Pancreas (tissue), 10 donors: Measurements from ENCODE around the gene HYAL2. TPM values are rescaled to one million over a fixed set of nuclear protein-coding genes. Genes with fewer than 3 reads are reported as not detected.

Experiments
- ATAC-seq, 4 donors: fragments of 200-7000 bp; cut with Tn5 transposase; one replicate each; pipeline versions ENCODE4 v1.8.0 to v1.9.1; 2020; ENCODE audit warnings: mild to moderate bottlenecking in 4 of 4, moderate library complexity in 4 of 4
- DNase-seq, 6 donors: peaks; one replicate each; pipeline ENCODE4 v3.0.0-alpha.2; 2020
- FAIRE-seq: peaks from 2 replicates; lab custom pipeline; 2012; peaks lifted over from hg19 to GRCh38; lab: Jason Lieb, UNC
- H3K27ac ChIP-seq, 4 donors: fragments of 200-600 bp; sonication (generic); 1 replicate in 3 of 4; 2 replicates in 1 of 4; pipeline versions ENCODE4 v1.5.0 to v1.8.0; 2020
- H3K27me3 ChIP-seq, 4 donors: fragments of 200-600 bp; one replicate each; pipeline ENCODE4 v1.8.0; 2021
- H3K36me3 ChIP-seq, 3 donors: fragments of 200-600 bp; sonication (generic) in 1 of 3; one replicate each; pipeline versions ENCODE4 v1.5.0 to v1.8.0; 2020 to 2021
- H3K4me1 ChIP-seq, 3 donors: fragments of 200-600 bp; one replicate each; pipeline ENCODE4 v1.8.0; 2021
- H3K4me3 ChIP-seq, 4 donors: fragments of 200-600 bp; sonication (generic) in 2 of 4; one replicate each; pipeline versions ENCODE4 v1.5.0 to v1.8.0; 2020 to 2021
- H3K9me3 ChIP-seq, 4 donors: fragments of 200-600 bp; one replicate each; pipeline ENCODE4 v1.8.0; 2021
- whole genome bisulfite sequencing, 2 donors: extraction: QIAGEN DNeasy Blood & Tissue Kit; methylation state at CpG; one replicate each; pipeline ENCODE4 v1.1.7; 2013; 5-methylcytosine and 5-hydroxymethylcytosine counted together
- intact Hi-C, 3 donors: fragments of 100-400 bp; cut with DNase I; formaldehyde crosslinking; loops; one replicate each; pipeline versions ENCODE4 v1.11.1 to v1.14.2; 2022
- polyA plus RNA-seq, 2 donors: library from polyadenylated mRNA; stranded (reverse); fragments of 200-250 nt; gene quantifications; one replicate each; pipeline ENCODE4 v1.2.3, GENCODE V29; 2013
- total RNA-seq, 6 donors: library from RNA; stranded (reverse); fragmentation: NEBNext Ultra II Directional in 4 of 6; extraction: Animal tissue kit (Norgen Biotek cat#: 25700) in 4 of 6; gene quantifications; one replicate each; pipeline versions ENCODE4 v1.2.1 to v1.2.4, GENCODE V29; 2021 to 2023
- TF ChIP-seq, protein P1 (sequence below), 4 donors: fragments of 200-600 bp; sonication (generic) in 3 of 4; IDR thresholded peaks; one replicate each; pipeline versions ENCODE4 v1.5.0 to v1.8.0; 2021; ENCODE audit warnings: antibody characterized with exemption in 4 of 4
- donor health status: healthy with polysubstance abuse.
- donor health status: DM: no; HTN: no; CAD: no; lungs with moderate emphysema.
- donor health status: DM: no; HTN: no; CAD: no.
- donor health status: control.
- donor health status: control.
- donor health status: Bipolar disorder and iron deficiency.
- donor health status: DM: yes; HTN: yes; CAD: no.
- donor health status: DM: no; HTN: no; CAD: no.
- donor health status: DM: no; HTN: no; CAD: no.
- donor health status: DM: yes; HTN: yes; CAD: no.

HYAL2 gene
- total and polyA plus RNA-seq, 8 donors: 6.3 to 39.5 (median 14.3) TPM

DNA sequence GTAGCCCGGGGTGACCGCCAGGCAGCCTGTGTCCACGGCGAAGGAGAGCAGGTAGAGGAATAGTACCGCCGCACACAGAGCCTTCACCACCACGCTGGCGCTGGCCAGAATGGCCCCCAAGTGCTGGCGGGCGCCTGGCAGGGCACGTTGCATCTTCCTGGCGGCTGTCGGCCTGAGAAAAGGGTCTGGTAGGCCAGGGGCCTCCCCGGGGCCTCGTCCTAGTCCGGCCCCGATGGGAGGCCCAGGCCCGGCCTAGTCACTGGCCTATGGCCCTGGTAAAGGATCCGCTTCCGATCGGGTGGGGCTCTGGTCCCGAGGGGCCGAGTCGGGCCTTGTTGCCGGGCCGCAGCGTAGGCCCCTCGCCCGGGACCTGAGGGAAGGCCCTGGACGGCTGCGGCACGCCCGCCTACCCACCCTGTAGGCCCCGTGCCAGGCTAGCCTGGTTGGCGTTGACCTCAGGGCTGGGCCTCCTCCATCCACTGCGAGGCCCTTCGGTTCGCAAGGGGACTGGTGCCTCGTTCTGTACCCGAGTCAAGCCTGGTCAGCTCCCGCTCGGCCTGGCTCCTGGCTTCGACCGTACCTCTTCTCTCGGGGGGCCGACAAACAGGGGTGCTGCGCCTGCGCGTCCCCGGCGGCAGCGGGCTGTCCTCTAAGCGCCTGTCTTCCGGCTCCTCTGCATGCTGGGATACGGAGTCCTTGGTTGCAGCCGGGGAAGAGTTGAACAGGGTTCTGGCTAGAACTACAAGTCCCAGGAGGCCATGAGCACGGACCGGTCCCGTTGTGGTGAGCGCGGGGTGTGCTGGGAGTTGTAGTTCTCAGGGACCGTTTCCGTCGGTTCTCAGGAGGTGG, 36.6 kb upstream of the HYAL2 start, which contains the start of gene TMEM115:
TSS of gene TMEM115 (minus strand) at position 611 of the 849 bp plus-strand sequence. CDS start at position 153, 458 bp downstream.
- intact Hi-C loops: no loop called here
- Histone ChIP-seq H3K27ac (peak within 1 kb of the TSS; percentile 44 to 85 (median 74)), H3K4me3 (peak within 1 kb of the TSS; percentile 64 to 89 (median 82)), H3K9me3 (no peaks in the 10 kb centered on the region), H3K36me3 (peaks cover 3 to 13% (median 8%) of the 10 kb centered on the region in 3 donors), H3K4me1 (peaks cover 14 to 33% (median 25%) of the 10 kb centered on the region in 3 donors), H3K27me3 (no peaks in the 10 kb centered on the region)
- peak; percentile 91 to 97 (median 94) for ATAC-seq
- WGBS, 2 donors: 0% methylated on average over 60 to 64 of the region's 64 CpGs
- peak; percentile 89 to 99 (median 96) for DNase-seq
- TF ChIP-seq, protein P1, sequence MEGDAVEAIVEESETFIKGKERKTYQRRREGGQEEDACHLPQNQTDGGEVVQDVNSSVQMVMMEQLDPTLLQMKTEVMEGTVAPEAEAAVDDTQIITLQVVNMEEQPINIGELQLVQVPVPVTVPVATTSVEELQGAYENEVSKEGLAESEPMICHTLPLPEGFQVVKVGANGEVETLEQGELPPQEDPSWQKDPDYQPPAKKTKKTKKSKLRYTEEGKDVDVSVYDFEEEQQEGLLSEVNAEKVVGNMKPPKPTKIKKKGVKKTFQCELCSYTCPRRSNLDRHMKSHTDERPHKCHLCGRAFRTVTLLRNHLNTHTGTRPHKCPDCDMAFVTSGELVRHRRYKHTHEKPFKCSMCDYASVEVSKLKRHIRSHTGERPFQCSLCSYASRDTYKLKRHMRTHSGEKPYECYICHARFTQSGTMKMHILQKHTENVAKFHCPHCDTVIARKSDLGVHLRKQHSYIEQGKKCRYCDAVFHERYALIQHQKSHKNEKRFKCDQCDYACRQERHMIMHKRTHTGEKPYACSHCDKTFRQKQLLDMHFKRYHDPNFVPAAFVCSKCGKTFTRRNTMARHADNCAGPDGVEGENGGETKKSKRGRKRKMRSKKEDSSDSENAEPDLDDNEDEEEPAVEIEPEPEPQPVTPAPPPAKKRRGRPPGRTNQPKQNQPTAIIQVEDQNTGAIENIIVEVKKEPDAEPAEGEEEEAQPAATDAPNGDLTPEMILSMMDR (IDR thresholded peaks at IDR 0.05): no peak
- FAIRE-seq: peak; percentile 90

DNA sequence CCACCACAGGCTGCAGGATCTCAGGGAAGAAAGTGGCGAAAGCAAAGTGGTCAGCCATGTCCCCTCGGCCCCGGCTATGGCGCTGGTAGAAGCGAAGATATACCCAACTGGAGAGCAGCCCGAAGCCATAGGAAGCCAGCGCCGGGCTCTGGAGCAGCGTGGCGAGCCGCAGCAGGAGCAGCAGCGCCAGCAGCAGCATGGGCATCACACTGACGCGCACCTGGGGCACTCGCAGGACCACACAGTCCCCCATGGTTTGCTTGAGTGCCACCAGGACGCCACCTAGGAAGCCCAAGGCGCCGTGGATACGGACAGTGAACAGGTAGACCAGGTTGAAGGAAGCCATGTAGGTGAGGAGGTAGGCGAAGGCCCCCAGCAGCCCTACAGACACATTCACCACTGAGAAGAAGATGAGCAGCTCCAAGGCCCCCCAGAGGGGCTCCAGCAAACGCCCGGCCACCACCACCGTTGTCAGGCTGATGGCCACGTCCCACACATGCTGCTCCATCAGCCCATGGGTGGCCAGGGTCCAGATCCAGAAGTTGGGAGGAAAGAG, 35.9 kb upstream of the HYAL2 start:
- peaks cover 3 to 20% (median 8%) of the 10 kb centered on the region in 3 donors for H3K36me3 ChIP-seq
- TF ChIP-seq, protein P1 (IDR thresholded peaks at IDR 0.05): no peak
- H3K27ac ChIP-seq: peak overlapping the region; percentile 44 to 85 (median 74)
- peak overlapping the region; percentile 64 to 89 (median 82) for H3K4me3 ChIP-seq
- H3K4me1 ChIP-seq: peaks cover 14 to 33% (median 25%) of the 10 kb centered on the region in 3 donors
- no peak for FAIRE-seq
- H3K27me3 ChIP-seq: no peaks in the 10 kb centered on the region
- intact Hi-C loops: no loop called here
- no peaks in the 10 kb centered on the region for H3K9me3 ChIP-seq
- peak in 2 of 6 donors; percentile 50 to 56 for DNase-seq
- WGBS, 2 donors: 18 to 25% methylated on average over 24 of the region's 24 CpGs
- peak in 3 of 4 donors; percentile 1 to 2 (median 1) for ATAC-seq

DNA sequence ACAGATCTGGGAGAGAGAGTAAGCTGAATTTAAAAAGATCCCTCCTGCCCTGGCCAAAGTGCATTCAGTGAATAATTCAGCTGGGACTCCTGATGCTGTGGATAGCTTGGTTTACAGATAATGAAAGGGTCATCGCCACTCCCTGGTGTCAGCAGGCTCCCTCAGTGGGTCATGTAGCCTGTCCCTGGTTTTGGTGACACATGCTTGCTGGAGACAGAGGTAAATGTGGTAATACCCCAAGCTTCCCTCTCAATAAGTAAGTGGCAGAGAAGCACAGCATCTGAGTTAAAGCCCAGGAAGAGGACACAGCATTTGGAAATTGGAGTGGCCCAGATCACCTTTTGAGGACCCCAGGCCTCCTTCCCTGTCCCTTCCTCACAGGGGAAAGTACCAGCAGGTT, 34.9 kb upstream of the HYAL2 start:
- peaks cover 14 to 41% (median 29%) of the 10 kb centered on the region in 3 donors for H3K4me1 ChIP-seq
- TF ChIP-seq, protein P1 (IDR thresholded peaks at IDR 0.05): no peak
- ATAC-seq (no peak), FAIRE-seq (no peak), DNase-seq (no peak)
- H3K9me3 ChIP-seq: no peaks in the 10 kb centered on the region
- H3K4me3 ChIP-seq: peak overlapping the region in 3 of 4 donors; percentile 64 to 89 (median 86)
- 54 to 65% methylated on average over 1 of the region's 1 CpG for WGBS, 2 donors
- H3K27me3 ChIP-seq: no peaks in the 10 kb centered on the region
- H3K27ac ChIP-seq: no peak overlapping the region
- intact Hi-C loops: no loop called here
- H3K36me3 ChIP-seq: peaks cover 3 to 24% (median 8%) of the 10 kb centered on the region in 3 donors

DNA sequence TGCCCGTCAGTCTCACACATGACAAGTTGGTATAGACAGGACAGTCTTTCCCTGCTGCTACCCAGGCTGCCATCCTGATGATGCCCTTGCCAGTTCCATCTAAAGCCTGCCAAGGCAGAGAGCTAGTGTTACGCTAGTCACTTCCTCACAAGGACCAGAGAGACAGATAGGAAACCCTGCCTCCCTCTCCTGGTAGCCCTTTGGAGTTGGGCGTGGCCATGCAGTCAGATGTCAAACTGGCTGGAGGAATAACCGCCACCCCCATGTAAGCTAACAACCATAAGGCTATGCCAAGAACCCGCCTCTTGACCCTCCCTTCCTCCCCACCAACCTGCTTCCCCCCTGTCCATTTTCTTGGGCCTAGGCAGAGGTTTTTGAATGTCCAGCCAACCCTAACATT, 34.0 kb upstream of the HYAL2 start:
- H3K36me3 ChIP-seq: peaks cover 3 to 24% (median 8%) of the 10 kb centered on the region in 3 donors
- H3K27me3 ChIP-seq: no peaks in the 10 kb centered on the region
- peak in 2 of 4 donors; percentile 4 for ATAC-seq
- TF ChIP-seq, protein P1 (IDR thresholded peaks at IDR 0.05): no peak
- H3K4me1 ChIP-seq: peaks cover 14 to 51% (median 29%) of the 10 kb centered on the region in 3 donors
- peak in 3 of 6 donors; percentile 44 to 59 (median 53) for DNase-seq
- intact Hi-C loops: no loop called here
- H3K27ac ChIP-seq: no peak overlapping the region
- 26 to 39% methylated on average over 5 of the region's 5 CpGs for WGBS, 2 donors
- FAIRE-seq: no peak
- H3K9me3 ChIP-seq: no peaks in the 10 kb centered on the region
- peak overlapping the region in 2 of 4 donors; percentile 64 to 86 for H3K4me3 ChIP-seq
